HL-60 (cell line): ENCODE data around the gene DKK1.

Source experiments
- POLR2AphosphoS5 ChIP-seq: IDR thresholded peaks from 2 replicates; pipeline ENCODE4 v1.6.1; 2012; ENCODE audit warnings: low read depth
- TF ChIP-seq, protein P1 (sequence below): IDR thresholded peaks from one replicate; pipeline ENCODE4 v1.5.1; 2011; ENCODE audit warnings: low read length, control low read depth, inconsistent platforms; ENCODE audit not compliant: insufficient read depth
- TF ChIP-seq, protein P2 (sequence below): IDR thresholded peaks from 2 replicates; pipeline ENCODE4 v1.6.1; 2012; ENCODE audit warnings: low read depth; ENCODE audit not compliant: insufficient replicate concordance

DNA sequence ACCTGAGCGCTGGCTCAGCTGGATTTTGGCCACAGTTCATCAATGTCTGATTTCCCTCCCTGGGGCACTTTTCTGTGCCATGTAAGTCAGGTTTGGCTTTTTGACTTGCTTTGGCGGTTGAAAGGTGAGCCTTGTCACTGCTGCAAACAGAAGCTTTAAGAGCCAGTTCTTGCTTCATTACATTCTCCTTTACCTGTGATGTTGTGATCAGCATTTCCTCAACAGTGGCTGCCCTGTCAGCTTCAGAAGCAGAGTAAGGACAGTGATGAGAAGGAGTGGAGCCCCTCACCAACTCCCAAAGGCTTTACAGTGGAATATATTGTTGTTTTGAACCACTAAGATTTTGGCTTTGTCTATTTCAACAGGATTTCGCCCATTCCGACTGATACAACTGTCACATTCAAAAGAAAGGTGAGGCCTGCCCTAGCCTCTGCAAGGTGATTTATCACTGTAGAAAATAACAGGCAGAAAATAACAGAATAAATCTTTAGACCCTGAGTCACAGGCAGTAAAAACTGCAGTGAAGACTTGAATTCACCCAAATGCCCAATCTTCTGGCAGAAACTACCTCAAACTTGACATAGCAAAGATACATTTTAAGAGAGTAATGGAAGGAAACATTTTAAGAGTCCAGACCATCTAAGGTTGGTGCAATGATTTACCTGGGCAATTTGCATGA, 13.3 kb upstream of the DKK1 start:
- TF ChIP-seq, protein P1, sequence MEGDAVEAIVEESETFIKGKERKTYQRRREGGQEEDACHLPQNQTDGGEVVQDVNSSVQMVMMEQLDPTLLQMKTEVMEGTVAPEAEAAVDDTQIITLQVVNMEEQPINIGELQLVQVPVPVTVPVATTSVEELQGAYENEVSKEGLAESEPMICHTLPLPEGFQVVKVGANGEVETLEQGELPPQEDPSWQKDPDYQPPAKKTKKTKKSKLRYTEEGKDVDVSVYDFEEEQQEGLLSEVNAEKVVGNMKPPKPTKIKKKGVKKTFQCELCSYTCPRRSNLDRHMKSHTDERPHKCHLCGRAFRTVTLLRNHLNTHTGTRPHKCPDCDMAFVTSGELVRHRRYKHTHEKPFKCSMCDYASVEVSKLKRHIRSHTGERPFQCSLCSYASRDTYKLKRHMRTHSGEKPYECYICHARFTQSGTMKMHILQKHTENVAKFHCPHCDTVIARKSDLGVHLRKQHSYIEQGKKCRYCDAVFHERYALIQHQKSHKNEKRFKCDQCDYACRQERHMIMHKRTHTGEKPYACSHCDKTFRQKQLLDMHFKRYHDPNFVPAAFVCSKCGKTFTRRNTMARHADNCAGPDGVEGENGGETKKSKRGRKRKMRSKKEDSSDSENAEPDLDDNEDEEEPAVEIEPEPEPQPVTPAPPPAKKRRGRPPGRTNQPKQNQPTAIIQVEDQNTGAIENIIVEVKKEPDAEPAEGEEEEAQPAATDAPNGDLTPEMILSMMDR, result no peak
- TF ChIP-seq, protein P2, sequence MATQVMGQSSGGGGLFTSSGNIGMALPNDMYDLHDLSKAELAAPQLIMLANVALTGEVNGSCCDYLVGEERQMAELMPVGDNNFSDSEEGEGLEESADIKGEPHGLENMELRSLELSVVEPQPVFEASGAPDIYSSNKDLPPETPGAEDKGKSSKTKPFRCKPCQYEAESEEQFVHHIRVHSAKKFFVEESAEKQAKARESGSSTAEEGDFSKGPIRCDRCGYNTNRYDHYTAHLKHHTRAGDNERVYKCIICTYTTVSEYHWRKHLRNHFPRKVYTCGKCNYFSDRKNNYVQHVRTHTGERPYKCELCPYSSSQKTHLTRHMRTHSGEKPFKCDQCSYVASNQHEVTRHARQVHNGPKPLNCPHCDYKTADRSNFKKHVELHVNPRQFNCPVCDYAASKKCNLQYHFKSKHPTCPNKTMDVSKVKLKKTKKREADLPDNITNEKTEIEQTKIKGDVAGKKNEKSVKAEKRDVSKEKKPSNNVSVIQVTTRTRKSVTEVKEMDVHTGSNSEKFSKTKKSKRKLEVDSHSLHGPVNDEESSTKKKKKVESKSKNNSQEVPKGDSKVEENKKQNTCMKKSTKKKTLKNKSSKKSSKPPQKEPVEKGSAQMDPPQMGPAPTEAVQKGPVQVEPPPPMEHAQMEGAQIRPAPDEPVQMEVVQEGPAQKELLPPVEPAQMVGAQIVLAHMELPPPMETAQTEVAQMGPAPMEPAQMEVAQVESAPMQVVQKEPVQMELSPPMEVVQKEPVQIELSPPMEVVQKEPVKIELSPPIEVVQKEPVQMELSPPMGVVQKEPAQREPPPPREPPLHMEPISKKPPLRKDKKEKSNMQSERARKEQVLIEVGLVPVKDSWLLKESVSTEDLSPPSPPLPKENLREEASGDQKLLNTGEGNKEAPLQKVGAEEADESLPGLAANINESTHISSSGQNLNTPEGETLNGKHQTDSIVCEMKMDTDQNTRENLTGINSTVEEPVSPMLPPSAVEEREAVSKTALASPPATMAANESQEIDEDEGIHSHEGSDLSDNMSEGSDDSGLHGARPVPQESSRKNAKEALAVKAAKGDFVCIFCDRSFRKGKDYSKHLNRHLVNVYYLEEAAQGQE, result no peak
- no peak for TF ChIP-seq POLR2AphosphoS5
